ENCODE data around the gene BRSK2. TPM values are rescaled to one million over a fixed set of nuclear protein-coding genes. Genes with fewer than 3 reads are reported as not detected.
"Not testable (repeated sequence)": the region's sequence is repeated elsewhere in the genome, so short reads cannot be mapped to it uniquely, and the experiment has no call there.

Gene BRSK2
- total RNA-seq, 1 donor from 2014 or later = 0.62 TPM

DNA sequence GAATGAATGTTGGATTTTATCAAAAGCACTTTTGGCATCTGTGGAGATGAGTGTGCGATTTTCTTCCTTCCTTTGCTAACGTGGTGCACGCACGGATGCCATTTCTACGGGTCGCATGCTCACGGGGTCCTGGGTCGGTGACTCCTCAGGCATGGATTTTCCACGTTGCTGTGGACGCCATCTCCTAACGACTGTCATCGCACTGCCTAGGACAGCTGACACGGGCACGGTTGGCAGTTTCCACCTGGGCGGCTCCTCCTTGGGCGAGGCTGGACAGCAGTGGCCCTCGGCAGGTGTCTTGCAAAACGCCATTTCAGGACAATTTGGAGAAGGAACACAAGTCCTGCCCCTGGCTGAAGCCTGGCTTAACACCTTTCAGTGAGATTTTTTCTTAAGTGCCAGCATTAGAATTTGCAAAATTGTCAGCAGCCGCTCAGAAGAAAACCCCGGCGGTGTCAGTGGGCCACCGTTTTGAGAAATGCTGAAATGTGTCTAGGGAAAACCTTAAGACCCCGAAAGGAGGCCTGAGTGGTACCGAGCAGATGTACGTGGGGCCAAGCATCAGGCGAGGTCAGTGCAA is 45.6 kb upstream of the BRSK2 start:
- Histone ChIP-seq H3K36me3 (no peaks in the 10 kb centered on the region), H3K4me1 (no peaks in the 10 kb centered on the region), H3K9me3 (no peaks in the 10 kb centered on the region), H3K27ac (no peak overlapping the region), H3K27me3 (ENCODE audit: low read depth) (peaks cover 3% of the 10 kb centered on the region), H3K4me3 (no peak overlapping the region)
- TF ChIP-seq, protein P1, sequence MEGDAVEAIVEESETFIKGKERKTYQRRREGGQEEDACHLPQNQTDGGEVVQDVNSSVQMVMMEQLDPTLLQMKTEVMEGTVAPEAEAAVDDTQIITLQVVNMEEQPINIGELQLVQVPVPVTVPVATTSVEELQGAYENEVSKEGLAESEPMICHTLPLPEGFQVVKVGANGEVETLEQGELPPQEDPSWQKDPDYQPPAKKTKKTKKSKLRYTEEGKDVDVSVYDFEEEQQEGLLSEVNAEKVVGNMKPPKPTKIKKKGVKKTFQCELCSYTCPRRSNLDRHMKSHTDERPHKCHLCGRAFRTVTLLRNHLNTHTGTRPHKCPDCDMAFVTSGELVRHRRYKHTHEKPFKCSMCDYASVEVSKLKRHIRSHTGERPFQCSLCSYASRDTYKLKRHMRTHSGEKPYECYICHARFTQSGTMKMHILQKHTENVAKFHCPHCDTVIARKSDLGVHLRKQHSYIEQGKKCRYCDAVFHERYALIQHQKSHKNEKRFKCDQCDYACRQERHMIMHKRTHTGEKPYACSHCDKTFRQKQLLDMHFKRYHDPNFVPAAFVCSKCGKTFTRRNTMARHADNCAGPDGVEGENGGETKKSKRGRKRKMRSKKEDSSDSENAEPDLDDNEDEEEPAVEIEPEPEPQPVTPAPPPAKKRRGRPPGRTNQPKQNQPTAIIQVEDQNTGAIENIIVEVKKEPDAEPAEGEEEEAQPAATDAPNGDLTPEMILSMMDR (IDR thresholded peaks at IDR 0.05) = no peak
- DNase-seq (no peak), ATAC-seq (no peak)
- intact Hi-C loops (cut with DNase I) = no loop called here

DNA sequence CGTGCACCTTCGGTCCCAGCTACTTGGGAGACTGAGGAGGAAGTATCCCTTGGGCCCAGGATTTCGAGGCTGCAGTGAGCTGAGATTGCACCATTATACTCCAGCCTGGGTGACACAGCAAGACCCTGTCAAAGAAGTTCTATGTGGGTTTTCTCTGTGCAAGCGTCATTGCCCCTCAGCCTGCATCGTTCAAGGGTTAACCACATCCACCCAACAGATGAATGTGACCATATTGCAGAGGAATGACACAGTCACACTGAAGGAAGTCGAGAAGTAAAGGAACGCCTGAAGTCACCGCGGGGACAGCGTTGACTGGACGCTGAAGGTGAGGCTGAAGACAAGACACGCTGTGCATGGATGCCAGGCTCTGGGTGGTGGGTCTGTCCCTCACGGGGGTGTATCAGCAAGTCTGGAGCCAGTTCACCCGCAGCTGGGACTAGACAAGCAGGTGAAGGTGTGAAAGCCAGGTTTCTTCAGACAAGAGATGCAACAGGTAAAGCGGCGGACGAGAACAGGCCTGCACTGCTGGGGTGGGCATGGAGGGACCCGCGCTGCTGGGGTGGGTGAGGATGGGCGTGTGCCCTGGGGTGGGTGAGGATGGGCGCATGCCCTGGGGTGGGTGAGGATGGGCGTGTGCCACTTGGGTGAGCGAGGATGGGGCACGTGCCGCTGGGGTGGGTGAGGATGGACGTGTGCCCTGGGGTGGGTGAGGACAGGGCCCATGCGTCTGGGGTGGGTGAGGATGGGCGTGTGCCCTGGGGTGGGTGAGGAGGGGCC is 43.8 kb upstream of the BRSK2 start:
- no peaks in the 10 kb centered on the region for H3K9me3 ChIP-seq
- TF ChIP-seq, protein P1 (IDR thresholded peaks at IDR 0.05) = no peak
- no peak for DNase-seq
- H3K4me1 ChIP-seq = no peaks in the 10 kb centered on the region
- H3K4me3 ChIP-seq = no peak overlapping the region
- intact Hi-C loops (cut with DNase I) = no loop called here
- H3K27me3 ChIP-seq (ENCODE audit: low read depth) = peaks cover 6% of the 10 kb centered on the region
- H3K36me3 ChIP-seq = no peaks in the 10 kb centered on the region
- ATAC-seq = no peak
- H3K27ac ChIP-seq = no peak overlapping the region

DNA sequence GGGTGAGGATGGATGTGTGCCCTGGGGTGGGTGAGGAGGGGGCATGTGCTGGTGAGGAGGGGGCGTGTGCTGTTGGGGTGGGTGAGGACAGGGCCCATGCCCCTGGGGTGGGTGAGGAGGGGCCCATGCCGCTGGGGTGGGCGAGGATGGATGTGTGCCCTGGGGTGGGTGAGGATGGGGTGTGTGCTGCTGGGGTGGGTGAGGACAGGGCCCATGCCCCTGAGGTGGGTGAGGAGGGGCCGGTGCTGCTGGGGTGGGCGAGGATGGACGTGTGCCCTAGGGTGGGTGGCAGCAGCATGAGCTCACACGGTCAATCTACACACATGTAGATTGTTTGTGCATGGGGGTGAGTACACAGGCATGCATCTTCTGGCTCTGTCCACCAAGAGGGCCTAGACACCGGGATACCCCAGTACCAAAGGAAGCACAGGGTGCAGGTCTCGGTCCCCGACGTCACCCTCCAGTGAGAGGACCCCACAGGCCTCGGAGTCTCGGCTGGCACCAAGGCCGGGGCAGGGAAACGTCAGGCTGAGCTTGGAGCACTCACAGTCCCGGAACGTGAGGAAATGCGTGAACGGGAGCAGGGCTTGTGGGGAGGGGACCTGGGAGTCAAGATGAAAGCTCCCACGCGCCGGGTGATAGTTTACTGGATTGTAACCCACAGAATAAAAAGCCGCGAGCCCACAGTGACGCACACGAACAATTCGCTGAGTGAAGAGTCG is 42.9 kb upstream of the BRSK2 start:
- H3K27me3 ChIP-seq (ENCODE audit: low read depth) = peaks cover 6% of the 10 kb centered on the region
- H3K27ac ChIP-seq = no peak overlapping the region
- ATAC-seq (no peak), DNase-seq (no peak)
- intact Hi-C loops (cut with DNase I) = no loop called here
- TF ChIP-seq, protein P1 (IDR thresholded peaks at IDR 0.05) = no peak
- H3K9me3 ChIP-seq = no peaks in the 10 kb centered on the region
- no peaks in the 10 kb centered on the region for H3K36me3 ChIP-seq
- H3K4me3 ChIP-seq = no peak overlapping the region
- H3K4me1 ChIP-seq = no peaks in the 10 kb centered on the region

DNA sequence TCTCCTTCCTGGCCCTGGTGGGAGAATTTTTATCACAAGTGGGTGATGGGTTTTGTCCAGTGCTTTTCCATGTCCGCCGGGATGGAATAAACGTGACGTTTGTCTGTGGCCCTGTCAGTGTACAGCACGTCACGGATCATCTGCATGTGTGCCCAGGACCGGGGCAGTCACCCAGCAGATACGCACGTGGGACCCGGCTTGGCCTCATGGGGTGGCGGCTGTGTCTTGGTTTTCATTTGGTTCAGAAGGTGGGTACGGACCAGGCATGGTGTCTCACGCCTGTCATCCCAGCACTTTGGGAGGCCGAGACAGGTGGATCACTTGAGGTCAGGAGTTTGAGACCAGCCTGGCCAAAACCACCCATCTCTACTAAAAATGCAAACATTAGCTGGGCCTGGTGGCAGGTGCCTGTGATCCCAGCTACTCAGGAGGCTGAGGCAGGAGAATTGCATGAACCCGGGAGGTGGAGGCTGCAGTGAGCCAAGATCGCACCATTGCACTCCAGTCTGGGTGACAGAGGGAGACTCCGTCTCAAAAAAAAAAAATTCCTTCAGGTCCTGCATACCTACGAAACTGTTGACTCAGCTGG is 42.2 kb upstream of the BRSK2 start:
- DNase-seq; intact Hi-C loops (cut with DNase I); H3K27ac ChIP-seq; H3K9me3 ChIP-seq; H3K4me3 ChIP-seq; ATAC-seq; H3K4me1 ChIP-seq; H3K36me3 ChIP-seq; H3K27me3 ChIP-seq (ENCODE audit: low read depth): not testable (repeated sequence)

DNA sequence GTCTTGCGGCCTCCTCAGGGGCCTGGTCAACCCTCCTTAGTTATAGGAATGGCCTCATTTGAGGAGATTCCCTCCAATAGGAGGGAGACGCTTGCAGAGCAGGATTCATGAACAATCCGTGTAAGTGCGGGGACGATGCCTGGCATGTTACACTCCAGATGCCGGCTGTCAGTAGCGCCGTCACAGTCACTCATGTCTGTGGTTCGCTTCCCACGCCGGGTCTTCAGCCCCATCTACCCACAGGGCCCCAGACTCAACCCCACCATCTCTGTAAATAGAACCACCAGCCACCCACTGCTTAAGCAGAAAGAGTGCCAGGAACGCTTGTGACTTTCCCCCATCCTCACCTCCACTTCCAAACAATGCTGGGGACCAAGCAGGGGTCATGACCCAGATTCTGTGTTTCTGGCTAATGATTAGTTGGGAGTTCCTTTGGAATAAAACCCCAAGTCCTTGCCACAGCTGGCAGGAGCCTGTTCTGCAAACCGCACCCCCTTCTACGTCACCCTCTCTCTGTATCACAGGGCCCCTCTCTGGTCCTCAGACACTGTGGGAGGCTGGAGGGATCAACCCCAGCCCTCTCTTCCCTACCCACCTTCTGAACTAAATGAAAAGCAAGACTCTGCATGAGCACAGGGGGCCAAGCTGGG is 41.5 kb upstream of the BRSK2 start:
- DNase-seq = no peak
- no peaks in the 10 kb centered on the region for H3K36me3 ChIP-seq
- H3K27me3 ChIP-seq (ENCODE audit: low read depth) = peaks cover 6% of the 10 kb centered on the region
- no peak overlapping the region for H3K27ac ChIP-seq
- no peaks in the 10 kb centered on the region for H3K9me3 ChIP-seq
- H3K4me3 ChIP-seq = no peak overlapping the region
- ATAC-seq = no peak
- TF ChIP-seq, protein P1 (IDR thresholded peaks at IDR 0.05) = no peak
- intact Hi-C loops (cut with DNase I) = no loop called here
- H3K4me1 ChIP-seq = no peaks in the 10 kb centered on the region
